BJ (cell line): ENCODE results near the gene PTRHD1. TPM values are rescaled to one million over a fixed set of nuclear protein-coding genes. Genes with fewer than 3 reads are reported as not detected.

Source experiments
- CTCF ChIA-PET: fragments of 350-600 bp; formaldehyde crosslinking; extraction: SDS; loops from one replicate; lab custom pipeline; 2021; ENCODE audit warnings: antibody characterized with exemption, inconsistent platforms; lab: Yijun Ruan, JAX
- POLR2A ChIA-PET: fragments of 300-600 bp; sonication (Branson Sonifier 250); formaldehyde crosslinking; extraction: SDS; loops from one replicate; lab custom pipeline; 2021; ENCODE audit warnings: antibody characterized with exemption; lab: Charles Lee
- DNase-seq: peaks from one replicate; pipeline ENCODE4 v3.0.0-alpha.2; 2011; ENCODE audit warnings: low read depth
- H3K27me3 ChIP-seq: 2 replicates; pipeline ENCODE4 v1.6.0; 2011; ENCODE audit warnings: low read length; ENCODE audit not compliant: control insufficient read depth, insufficient read depth
- H3K36me3 ChIP-seq: 2 replicates; pipeline ENCODE4 v1.5.1; 2011; ENCODE audit warnings: low read length; ENCODE audit not compliant: control insufficient read depth, insufficient read depth
- H3K4me3 ChIP-seq: 2 replicates; pipeline ENCODE4 v1.5.1; 2011; ENCODE audit warnings: low read depth, mild to moderate bottlenecking, control low read depth, low read length
- CTCF ChIP-seq: IDR thresholded peaks from 2 replicates; pipeline ENCODE4 v1.5.1; 2011; ENCODE audit warnings: low read depth, mild to moderate bottlenecking, control low read depth, inconsistent platforms, low read length, moderate library complexity; ENCODE audit not compliant: insufficient read depth
- polyA plus RNA-seq: library from polyadenylated mRNA; depleted of rRNA; stranded (reverse); fragments of >200 nt; gene quantifications from 2 replicates; pipeline ENCODE4 v1.2.3, GENCODE V29; 2011

PTRHD1 gene
- polyA plus RNA-seq, 1 experiment, result 44.5 TPM

DNA sequence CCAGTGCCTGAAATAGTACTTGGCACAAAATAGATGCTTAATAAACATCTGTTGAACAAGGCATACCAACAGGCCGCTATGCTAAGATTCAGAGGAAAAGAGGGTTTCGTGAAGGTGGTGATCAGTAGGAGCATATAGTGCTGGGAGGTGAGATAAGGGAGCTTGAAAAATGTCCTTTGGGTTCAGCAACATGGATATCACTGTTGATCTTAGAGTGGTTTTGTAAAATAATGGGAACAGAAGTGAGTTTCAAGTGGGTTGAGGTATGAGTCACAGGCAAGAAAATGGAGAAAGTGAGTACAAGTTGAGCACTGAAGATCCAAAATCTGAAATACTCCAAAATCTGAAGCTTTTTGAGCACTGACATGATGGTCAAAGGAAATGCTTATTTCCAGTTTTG, 4.5 kb upstream of the PTRHD1 start:
- no peaks in the 10 kb centered on the region for H3K27me3 ChIP-seq
- no peak for TF ChIP-seq CTCF
- ChIA-PET POLR2A (no interaction called here), CTCF (interaction anchor here (1.2 kb wide), 1 partner anchor 9 kb away, joined by 3 read pairs; no protein-coding TSS in a partner anchor)
- DNase-seq, result no peak
- no peaks in the 10 kb centered on the region for H3K36me3 ChIP-seq
- H3K4me3 ChIP-seq, result no peak overlapping the region

DNA sequence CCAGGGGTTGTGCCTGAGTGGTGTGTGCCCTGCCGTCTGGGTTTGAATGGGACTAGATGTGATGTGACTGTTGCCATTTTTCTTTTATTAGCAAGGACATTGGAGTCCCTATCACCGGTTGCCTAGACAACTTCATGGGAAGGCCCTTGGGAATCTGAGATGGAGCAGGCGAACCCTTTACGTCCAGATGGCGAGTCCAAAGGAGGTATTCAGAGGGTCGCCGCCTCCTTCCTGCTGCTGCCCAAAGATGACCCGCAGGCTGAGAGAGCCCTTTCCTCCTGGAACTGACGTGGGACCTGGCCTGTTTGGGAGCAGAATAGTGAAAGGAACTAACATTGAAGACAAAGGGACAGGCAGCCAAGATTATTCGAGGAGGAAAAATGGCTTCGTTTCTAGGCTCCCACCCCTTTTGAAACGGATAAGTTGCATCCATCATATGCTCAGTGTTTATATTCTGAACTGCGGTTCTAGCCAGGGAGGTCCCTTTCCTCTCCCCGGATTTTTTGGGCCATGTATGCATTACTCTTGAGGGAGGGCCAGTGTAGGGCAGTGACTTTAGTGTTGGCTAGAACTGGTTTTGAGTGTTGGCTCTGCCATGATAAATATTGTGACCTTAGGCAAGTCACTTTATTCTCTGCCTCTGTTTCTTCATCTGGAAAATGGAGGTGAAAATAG, 707 bp upstream of the PTRHD1 start:
- Histone ChIP-seq H3K27me3 (no peaks in the 10 kb centered on the region), H3K36me3 (no peaks in the 10 kb centered on the region; the same call in 1 of the 2 replicates), H3K4me3 (peak overlapping the region; percentile 80)
- ChIA-PET CTCF (interaction anchor here (0.8 to 3.6 kb wide), 3 partner anchors 10 to 21 kb away, joined by 3 to 21 read pairs (median 3); no protein-coding TSS in a partner anchor), POLR2A (no interaction called here)
- TF ChIP-seq CTCF, result no peak
- no peak for DNase-seq

DNA sequence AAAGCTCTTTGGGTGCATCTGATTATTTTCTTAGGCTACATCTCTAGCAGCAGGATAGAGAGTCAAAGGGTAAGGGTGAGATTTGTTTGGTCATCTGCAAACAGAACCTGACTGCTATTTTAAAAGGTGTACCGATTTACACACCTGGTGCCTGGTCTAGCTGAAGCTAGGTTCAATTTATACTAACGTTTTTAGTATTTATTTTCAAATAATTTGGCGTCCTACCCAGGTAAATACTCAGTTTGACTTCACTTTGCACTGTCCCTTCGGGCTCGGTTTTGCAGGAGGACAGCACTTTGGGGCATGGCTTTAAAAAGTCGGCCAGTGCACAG, 683 bp downstream of the PTRHD1 start:
- TF ChIP-seq CTCF, result no peak
- Histone ChIP-seq H3K36me3 (no peaks in the 10 kb centered on the region; the same call in 1 of the 2 replicates), H3K27me3 (no peaks in the 10 kb centered on the region), H3K4me3 (peak overlapping the region; percentile 80)
- POLR2A ChIA-PET, result interaction anchor here (0.6 kb wide), 1 partner anchor 374 kb away, joined by 4 read pairs; no protein-coding TSS in a partner anchor
- CTCF ChIA-PET, result interaction anchor here (0.6 to 3.6 kb wide), 11 partner anchors 10 to 383 kb away, joined by 3 to 21 read pairs (median 3); partner anchors contain the start of gene NCOA1
- DNase-seq, result no peak

DNA sequence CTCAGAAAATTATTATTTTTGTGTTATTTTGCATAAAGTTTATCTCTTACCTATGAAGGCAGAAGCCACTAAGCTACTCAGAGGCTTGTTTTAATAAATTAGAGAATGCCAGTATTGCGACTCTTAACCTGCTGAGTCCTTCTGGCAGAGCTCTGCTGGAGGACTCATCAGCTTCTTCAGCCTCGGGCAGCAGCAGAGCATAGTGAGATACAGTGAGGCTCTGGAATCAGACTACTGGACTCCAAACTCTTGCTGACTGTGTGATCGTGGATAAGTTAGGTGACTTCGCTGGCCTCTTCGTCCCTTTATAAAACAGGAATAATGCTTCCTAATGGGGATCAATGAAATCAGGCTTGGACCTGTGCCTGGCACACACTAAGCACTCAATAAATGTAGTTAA, 1.7 kb downstream of the PTRHD1 start:
- ChIA-PET POLR2A (no interaction called here), CTCF (interaction anchor here (0.7 to 3.6 kb wide), 7 partner anchors 13 to 972 kb away, joined by 3 to 21 read pairs (median 4); no protein-coding TSS in a partner anchor)
- H3K4me3 ChIP-seq, result no peak overlapping the region
- DNase-seq, result no peak
- H3K36me3 ChIP-seq, result no peaks in the 10 kb centered on the region; the same call in 1 of the 2 replicates
- TF ChIP-seq CTCF, result no peak
- H3K27me3 ChIP-seq, result no peaks in the 10 kb centered on the region

DNA sequence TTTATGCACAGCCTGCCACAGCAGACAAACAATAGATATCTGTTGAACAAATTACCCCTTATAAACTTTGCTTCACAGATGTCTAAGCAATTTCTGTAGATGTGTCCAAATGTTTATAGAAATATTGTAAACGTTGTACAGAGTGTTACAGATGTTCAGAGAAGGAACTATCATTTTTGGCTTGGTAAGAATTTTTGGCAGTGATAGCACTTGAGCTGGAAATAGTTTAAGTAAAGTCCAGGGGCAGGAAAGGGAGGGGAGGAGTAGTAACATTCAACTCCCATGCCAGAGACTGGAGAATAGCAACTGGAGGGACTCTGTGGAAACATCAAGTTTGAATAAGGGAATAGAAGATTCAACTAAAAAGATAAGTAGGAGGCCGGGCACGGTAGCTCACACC, 4.4 kb downstream of the PTRHD1 start:
- POLR2A ChIA-PET, result no interaction called here
- CTCF ChIA-PET, result no interaction called here
- DNase-seq, result no peak
- H3K36me3 ChIP-seq, result no peaks in the 10 kb centered on the region; the same call in 1 of the 2 replicates
- H3K27me3 ChIP-seq, result no peaks in the 10 kb centered on the region
- TF ChIP-seq CTCF, result no peak
- no peak overlapping the region for H3K4me3 ChIP-seq
